Ishikawa (cell line): ENCODE data around the gene HYAL2.

Experiments used
- CEBPB ChIP-seq: IDR thresholded peaks from 2 replicates; pipeline ENCODE4 v1.6.1; 2012
- CREB1 ChIP-seq: IDR thresholded peaks from 2 replicates; pipeline ENCODE4 v1.6.1; 2012; ENCODE audit warnings: low read depth
- EGR1 ChIP-seq: IDR thresholded peaks from 2 replicates; pipeline ENCODE4 v1.6.1; 2012
- EP300 ChIP-seq: IDR thresholded peaks from 2 replicates; pipeline ENCODE4 v1.6.1; 2012; ENCODE audit warnings: borderline replicate concordance
- FOXM1 ChIP-seq: IDR thresholded peaks from 2 replicates; pipeline ENCODE4 v1.6.1; 2012; ENCODE audit warnings: low read depth, borderline replicate concordance
- MAX ChIP-seq: IDR thresholded peaks from 2 replicates; pipeline ENCODE4 v1.6.1; 2012
- NFIC ChIP-seq: IDR thresholded peaks from 2 replicates; pipeline ENCODE4 v1.6.1; 2012
- RAD21 ChIP-seq: IDR thresholded peaks from 2 replicates; pipeline ENCODE4 v1.6.1; 2012; ENCODE audit warnings: low read depth
- TAF1 ChIP-seq: IDR thresholded peaks from 2 replicates; pipeline ENCODE4 v1.6.1; 2012; ENCODE audit warnings: low read depth, mild to moderate bottlenecking
- TCF12 ChIP-seq: IDR thresholded peaks from 2 replicates; pipeline ENCODE4 v1.6.1; 2012; ENCODE audit warnings: low read depth
- TEAD4 ChIP-seq: IDR thresholded peaks from 2 replicates; pipeline ENCODE4 v1.6.1; 2012
- USF1 ChIP-seq: IDR thresholded peaks from 2 replicates; pipeline ENCODE4 v1.6.1; 2012
- YY1 ChIP-seq: IDR thresholded peaks from 2 replicates; pipeline ENCODE4 v1.6.1; 2012; ENCODE audit warnings: low read depth
- ZBTB7A ChIP-seq: IDR thresholded peaks from 2 replicates; pipeline ENCODE4 v1.6.1; 2012; ENCODE audit warnings: low read depth
- TF ChIP-seq, protein P1 (sequence below): IDR thresholded peaks from 2 replicates; pipeline ENCODE4 v1.6.1; 2012; ENCODE audit warnings: low read depth, mild to moderate bottlenecking

HYAL2 gene, protein sequence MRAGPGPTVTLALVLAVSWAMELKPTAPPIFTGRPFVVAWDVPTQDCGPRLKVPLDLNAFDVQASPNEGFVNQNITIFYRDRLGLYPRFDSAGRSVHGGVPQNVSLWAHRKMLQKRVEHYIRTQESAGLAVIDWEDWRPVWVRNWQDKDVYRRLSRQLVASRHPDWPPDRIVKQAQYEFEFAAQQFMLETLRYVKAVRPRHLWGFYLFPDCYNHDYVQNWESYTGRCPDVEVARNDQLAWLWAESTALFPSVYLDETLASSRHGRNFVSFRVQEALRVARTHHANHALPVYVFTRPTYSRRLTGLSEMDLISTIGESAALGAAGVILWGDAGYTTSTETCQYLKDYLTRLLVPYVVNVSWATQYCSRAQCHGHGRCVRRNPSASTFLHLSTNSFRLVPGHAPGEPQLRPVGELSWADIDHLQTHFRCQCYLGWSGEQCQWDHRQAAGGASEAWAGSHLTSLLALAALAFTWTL

DNA sequence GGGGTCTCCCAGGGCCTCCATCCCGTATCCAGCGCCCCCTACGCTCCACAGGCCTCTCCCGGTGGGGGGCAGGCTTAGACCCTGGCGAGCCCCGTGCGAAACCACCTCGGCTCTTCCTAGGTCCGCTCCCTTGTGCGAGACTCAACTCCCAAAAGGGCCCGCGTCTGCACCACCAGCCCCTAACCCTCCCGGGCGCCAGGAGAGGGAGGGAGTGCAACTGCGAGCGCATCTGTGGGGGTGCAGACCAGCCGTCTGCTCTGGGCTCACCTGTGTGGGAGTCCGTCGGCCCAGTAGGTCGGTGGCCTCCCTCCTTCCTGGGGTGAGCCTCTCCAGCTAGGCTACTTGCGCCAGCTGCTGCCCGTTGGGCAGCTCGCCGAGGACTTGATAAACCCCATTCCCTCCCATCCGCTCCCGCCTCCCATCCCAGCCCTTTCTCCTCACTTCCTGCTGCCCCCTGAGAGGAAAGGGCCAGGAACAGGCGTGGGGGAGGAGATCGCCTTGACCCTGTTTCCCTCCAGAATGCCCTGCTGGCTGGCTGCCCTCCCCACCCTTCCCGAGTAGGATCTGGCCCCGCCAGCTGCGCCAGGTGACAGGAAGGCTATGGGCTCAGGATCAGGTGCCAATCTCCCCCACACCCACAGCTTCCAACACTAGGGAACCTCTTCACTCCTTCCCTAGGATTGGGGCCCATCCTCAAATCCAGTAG lies at the start of gene HYAL2:
Gene HYAL2 (minus strand): TSS at position 360 of the 706 bp plus-strand sequence. CDS start 2,256 bp downstream, outside the sequence.
- TF ChIP-seq EP300 (no peak), CEBPB (no peak), YY1 (no peak), FOXM1 (no peak), USF1 (no peak), TEAD4 (no peak), RAD21 (no peak), TAF1 (no peak)
- TF ChIP-seq, protein P1, sequence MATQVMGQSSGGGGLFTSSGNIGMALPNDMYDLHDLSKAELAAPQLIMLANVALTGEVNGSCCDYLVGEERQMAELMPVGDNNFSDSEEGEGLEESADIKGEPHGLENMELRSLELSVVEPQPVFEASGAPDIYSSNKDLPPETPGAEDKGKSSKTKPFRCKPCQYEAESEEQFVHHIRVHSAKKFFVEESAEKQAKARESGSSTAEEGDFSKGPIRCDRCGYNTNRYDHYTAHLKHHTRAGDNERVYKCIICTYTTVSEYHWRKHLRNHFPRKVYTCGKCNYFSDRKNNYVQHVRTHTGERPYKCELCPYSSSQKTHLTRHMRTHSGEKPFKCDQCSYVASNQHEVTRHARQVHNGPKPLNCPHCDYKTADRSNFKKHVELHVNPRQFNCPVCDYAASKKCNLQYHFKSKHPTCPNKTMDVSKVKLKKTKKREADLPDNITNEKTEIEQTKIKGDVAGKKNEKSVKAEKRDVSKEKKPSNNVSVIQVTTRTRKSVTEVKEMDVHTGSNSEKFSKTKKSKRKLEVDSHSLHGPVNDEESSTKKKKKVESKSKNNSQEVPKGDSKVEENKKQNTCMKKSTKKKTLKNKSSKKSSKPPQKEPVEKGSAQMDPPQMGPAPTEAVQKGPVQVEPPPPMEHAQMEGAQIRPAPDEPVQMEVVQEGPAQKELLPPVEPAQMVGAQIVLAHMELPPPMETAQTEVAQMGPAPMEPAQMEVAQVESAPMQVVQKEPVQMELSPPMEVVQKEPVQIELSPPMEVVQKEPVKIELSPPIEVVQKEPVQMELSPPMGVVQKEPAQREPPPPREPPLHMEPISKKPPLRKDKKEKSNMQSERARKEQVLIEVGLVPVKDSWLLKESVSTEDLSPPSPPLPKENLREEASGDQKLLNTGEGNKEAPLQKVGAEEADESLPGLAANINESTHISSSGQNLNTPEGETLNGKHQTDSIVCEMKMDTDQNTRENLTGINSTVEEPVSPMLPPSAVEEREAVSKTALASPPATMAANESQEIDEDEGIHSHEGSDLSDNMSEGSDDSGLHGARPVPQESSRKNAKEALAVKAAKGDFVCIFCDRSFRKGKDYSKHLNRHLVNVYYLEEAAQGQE, result no peak

- TF ChIP-seq, protein P1, result no peak
- TF ChIP-seq RAD21 (no peak), TEAD4 (no peak), USF1 (no peak), CEBPB (no peak), EP300 (no peak), MAX (no peak), TAF1 (no peak), CREB1 (no peak), TCF12 (no peak), YY1 (no peak), FOXM1 (no peak), EGR1 (no peak), ZBTB7A (no peak), NFIC (no peak)
Measured at GRCh38 chr3:50371133-50371685, 48.7 kb upstream of the HYAL2 start.

GRCh38 chr3:50370594-50370993 lies 48.0 kb upstream of the HYAL2 start:
- no peak for TF ChIP-seq ZBTB7A
- TF ChIP-seq RAD21, result peak; percentile 64

DNA sequence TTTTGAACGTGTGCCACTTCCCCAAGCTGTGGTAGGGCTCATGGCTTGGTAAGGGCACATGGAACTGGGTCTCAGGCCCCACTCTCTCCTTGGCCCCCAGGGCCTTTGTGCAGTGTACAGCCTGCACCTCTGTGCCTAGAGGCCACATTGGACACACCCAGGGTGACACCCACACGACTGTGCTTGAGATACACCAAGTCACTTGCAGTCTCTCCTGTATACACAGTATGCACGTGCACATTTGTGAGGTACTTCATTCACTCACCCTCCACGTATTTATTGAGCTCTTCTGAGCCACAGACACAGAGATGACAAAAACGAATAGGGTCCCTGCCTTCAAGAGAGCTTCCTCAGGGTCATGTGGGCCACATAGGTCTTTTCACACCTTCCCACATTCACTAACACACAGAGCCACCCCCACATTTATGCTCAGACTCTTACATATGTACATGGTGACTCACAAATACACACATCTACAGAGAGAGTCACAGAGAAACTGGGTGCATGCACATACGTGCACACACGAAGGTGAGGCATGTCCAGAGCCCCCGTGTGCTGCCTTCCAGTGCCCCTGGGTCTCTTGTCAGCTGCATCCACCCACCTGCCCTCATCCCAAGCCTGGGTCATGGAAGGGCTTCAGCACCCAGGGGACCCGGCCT lies 46.6 kb upstream of the HYAL2 start:
- TF ChIP-seq TAF1 (no peak), RAD21 (no peak), NFIC (no peak), MAX (no peak)

GRCh38 chr3:50365842-50366220 lies 43.3 kb upstream of the HYAL2 start:
- no peak for TF ChIP-seq MAX
- no peak for TF ChIP-seq ZBTB7A
